GM18907 (cell line): Measurements from ENCODE around the gene CFAP61.
"Not testable (repeated sequence)": the region's sequence is repeated elsewhere in the genome, so short reads cannot be mapped to it uniquely, and the experiment has no call there.

Experiments
- ATAC-seq: cut with Tn5 transposase; IDR thresholded peaks from one replicate; pipeline ENCODE4 v1.9.1; 2021; ENCODE audit warnings: mild to moderate bottlenecking, moderate library complexity; ENCODE audit not compliant: unreplicated experiment

CFAP61 gene, protein sequence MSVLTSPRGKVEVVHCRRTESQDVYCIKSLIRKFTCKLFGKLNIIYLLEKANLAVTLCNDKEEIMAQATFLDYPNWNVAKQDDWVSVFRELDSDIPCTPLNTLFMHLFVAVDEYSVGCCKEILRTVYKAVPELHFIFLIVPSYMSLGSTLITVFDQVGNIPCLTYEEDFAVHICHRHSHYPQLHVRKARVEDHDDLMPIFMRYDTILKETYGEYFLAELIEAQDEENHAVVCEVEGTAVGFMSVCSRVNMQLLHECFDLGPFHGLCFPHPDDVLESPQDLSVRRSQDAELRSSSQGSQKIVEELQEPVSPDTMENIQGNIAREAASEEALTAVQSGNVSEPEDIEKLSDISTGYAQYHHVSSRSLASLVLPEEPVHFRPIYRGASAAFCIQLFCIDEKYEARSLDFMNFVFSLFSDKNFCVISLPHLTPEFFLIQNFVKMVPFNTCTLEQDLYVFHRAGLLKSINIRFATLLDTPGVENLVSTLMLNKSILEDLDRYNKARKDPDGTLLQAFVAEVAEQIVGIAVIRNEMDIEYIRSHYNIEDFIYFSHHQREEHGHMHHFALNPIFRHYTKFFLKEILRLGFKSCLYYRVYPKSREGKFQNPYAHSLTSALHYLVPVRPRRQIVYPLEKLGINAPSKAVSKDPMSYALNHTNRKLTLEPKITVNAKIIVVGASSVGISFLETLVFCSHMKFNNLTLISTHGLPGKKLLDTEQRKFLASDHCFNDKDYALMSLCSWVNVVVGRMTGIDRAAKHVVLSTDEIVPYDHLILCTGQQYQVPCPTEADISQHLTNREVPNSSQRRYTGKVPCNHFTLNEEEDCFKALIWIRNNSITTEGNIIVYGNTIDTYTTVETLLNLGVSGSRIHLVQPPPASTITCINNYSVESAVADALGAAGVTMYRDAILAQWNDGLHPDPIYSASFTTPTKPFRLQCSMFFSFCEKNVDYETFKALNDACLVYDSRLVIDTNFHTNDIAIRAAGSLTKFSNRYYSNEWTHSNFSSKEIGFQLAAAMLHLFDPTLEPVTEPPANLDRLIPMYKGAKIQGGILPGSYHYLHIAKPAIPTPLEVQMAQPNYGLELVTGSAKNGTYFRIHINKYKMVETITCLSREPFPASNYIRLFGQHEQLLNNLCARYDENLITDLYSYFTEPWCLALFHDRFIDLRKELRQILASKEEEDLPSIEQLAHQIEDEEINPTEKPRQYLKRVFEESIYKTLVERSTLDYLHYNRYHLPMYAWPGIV

DNA sequence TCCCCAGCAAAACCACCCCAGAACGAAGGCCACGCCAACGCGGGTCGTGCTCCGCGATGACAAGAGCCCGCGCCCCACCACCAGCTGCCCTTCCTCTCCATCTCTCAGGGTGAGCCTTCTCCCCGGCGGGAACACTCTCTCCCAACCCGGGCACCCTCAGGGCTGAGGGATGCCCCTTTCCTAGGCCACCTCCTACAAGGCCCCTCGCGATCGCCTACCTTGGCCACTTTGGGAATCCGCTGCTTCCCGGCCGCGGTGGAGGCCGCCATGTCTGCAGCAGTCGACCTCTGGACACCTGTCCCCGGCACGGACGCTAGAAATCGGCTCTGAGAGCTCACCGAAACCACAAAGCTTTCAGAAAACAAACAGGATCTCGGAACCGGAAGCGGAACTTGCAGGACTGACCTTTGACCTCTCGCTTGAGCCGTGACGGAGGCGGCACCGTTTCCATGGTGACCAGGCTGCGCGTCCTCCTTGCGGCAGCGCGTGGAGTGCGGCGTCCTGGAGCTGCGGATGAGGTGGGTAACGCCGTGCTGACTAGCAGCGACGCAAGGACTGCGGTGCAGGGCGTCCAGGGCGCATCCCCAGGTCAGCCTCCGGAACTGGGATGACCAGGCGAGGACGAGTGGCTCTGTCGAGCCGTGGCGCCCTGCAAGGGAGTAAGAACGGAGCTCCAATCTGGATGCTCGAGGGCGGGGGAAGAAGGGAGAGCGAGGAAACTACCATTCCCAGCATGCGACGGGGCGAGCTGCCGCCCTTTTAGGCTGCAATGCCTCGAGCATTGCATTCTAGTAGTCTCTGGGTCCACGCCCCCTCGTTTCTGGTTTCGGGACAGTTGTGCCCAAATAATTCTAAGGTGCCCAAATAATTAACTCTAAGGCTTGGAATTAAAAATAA lies at the start of gene CFAP61, which contains the start of gene CRNKL1:
TSS of gene CFAP61 (plus strand) at position 459 of the 897 bp plus-strand sequence. CDS start 4,122 bp downstream, outside the sequence.
TSS of gene CRNKL1 (minus strand) at position 393 of the 897 bp plus-strand sequence. CDS start at position 269, 124 bp downstream.
- peak; percentile 95 for ATAC-seq

DNA sequence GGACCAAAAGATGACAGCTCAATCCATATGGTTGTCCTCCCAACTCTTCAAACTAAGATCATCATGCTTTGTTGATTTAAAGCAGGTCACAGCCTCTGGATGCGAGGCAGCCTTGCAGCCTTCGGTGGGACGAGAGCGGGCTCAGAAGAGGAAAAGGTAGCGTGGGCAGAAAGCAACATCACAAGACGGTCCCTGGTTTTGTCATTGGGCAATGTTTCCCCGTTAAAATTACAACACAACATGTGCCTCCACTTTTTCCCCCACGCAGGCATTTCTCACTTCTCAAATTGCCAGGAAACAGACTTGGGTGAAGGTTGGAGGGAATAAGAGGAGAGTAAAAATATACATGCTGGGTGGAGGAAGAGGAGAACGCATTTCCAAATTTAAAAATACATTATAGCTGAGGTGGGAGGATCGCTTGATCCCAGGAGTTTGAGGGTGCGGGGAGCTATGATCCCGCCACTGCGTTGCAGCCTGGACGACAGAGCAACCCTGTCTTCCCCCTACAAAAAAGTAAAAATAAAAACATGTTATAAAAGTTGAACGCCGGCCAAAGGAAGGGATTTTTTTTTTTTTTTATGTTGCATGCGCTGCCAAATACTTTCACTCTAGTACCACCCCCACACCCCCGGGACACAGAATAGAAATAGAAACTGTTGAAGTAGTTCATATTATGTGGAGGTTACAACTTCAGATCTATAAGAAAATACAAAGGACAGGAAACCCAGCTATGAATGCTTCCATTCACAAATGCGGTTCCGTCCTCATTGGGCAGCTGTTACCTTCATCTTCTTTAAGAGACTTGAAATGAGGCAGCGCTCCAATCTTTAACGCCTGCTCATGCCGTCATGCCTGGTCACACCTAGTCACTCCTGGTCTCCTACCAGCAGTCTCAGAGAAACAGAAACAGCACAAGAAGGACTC lies 49.0 kb upstream of the CFAP61 start:
- peak; percentile 65 for ATAC-seq

DNA sequence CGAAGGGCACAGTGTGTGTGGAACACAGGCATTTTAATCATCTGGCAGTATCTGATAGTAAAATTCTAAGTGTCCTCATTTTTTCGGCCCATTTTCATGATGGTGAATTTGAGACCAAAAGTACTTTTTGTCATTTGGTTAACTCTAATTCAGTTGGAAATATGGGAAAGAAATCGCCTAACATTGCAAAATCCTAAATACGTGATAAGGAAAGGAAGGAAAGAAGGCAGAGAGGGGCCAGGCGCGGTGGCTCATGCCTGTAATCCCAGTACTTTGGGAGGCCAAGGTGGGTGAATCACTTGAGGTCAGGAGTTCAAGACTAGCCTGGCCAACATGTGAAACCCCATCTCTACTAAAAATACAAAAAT lies 48.4 kb upstream of the CFAP61 start:
- not testable (repeated sequence) for ATAC-seq

DNA sequence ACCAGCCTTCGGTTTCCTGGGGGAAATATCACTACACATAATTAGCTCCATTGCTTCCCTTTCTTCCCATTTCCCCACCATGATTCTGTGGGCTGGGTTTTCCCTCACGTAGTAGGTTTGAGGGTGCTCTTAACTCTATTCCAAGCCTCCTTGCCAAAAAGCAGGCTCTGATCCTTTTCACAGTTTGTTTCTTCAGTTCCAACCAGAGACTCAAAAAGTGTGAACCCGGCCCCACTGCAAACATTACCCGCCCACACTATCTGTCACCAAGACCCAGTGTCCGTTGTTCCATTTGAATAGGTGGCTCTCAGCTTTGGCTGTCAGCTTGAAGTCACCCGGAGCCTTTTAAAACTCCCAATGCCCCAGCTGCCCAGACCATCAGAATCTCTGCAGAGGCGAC lies 47.0 kb upstream of the CFAP61 start:
- no peak for ATAC-seq

DNA sequence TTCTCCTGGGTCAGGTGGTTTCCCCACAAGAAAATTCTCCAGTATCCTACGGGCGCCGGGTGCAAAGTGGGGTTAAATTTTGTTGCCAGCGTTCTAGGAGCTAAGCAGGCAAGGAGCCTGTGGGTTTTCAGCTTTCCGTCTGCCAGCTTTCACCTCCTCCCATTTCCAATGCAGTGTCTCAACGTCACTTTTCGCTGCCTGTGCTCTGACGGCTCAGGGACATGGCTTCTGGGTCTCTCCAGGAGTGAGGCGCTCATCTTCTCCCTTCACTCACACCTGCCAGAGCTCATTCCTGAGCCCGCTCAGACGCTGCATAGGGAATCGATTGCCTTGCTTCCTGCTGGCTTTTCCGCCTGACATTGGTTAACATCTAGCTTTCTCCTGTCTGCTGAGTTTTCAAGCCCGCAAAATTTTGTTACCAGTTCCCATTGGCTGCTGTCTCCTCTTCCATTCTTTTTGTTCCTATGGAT lies 42.5 kb upstream of the CFAP61 start:
- ATAC-seq, result no peak

DNA sequence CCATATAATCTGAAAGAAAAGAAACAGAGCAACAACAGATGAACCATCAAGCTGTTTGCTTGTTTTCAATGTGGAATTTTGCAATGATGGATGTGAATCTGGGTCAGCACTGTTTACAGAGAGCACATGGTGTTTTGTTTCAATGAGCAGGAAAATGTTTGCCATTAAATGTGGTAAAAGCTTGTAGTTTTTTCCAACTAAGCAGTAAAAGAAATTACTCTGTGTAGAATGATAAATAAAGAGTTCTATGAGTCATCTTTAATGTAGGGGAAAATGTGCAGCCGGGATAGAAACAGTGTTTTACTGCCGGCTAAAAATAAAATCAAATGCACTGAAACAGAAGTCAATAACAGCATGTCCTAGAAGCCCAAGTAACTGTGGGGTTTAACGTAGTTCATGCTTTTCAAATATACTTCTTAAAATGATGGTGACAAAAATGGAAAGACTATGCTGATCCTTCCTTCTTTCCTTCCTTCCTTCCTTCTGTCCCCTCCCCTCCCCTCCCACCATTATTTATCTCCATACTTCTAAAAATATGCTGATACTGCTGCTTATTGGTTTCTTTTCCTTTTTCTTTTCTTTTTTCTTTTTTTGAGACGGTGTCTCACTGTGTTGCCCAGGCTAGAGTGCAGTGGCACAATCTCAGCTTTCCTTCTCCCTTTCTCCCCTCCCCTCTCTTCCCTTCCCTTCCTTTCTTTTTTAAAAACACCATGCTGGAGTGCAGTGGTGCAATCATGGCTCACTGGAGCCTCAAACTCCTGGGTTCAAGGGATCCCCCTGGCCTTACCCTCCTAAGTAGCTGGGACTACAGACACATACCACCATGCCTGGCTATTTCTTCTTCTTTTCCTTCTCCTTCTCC lies 41.5 kb upstream of the CFAP61 start:
- ATAC-seq, result no peak

DNA sequence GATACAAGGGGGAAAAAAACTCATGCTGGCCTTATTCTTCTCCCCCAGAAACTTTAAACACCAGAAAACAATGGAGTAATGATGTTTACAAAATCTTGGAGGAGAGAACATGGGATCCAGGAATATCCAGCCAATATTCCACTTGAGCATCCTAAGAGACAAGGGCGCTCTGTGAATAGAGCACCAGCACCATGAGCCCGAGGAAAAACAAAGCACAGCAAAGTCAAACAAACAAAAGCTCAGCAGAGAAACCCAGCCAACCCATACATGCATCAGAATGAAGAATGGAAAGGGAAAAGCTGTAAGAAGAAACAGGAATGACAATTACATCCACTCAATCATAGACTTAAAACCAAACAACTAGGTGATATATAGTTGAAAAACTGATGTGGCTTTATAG lies 39.8 kb upstream of the CFAP61 start:
- no peak for ATAC-seq

DNA sequence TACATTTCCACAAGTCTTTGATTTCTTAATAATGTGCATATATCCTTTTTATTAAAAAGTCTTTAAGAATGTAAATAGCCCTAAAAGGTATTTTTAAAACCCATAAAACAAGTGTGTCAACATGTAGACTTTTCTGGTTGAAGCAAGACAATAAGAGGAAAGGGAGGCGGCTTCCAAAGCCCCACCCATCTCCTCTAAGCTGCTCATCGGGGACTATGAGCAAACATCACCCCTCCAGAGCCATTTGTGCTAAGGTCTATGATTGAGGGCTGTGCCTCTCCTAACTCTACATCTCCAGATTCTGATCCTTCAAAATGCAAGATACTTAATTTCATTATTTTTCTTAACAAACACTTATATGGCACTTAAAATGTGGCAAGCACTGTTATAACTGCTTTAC lies 37.7 kb upstream of the CFAP61 start:
- no peak for ATAC-seq

DNA sequence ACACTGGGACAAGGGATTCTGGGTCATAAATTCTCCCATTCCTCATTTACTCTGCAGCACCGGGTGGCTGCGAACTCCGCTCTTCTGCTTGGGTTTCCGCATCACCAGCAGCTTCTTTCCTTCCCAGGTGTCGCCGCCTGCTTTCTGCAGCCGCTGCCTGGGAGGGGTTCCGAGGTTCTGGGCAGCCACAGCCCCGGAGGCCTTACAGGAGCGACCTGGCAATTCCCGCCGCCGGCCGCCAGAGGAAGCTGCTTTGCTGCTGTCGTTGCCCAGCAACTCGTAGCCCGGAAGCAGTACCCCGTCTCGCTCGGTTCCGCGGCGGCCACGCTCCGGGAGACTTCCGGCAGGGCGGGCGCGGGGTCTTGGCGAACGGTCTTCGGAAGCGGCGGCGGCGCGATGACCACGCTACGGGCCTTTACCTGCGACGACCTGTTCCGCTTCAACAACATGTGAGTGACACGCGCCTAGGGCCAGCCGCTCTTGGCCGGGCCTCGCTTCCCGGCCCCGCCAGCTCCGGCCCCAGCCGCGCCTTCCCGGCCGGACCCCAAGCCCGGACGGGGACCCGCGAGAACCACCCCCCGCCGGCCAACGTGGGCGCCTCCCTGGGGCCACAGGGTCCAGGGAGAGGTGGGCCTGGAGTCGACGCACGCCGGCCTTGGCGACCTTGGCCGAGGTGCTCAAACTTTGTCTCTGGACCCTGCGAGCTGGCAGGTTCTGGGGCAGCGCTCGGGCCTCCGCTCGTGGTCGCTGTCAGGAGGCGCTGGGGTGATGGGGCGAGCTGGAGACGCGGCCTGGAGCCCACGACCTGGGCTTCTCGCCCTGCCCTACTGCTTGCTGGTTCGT lies 35.1 kb upstream of the CFAP61 start, which contains the start of gene NAA20:
TSS of gene NAA20 (plus strand) at position 362 of the 843 bp plus-strand sequence. CDS start at position 397, 35 bp downstream.
- peak; percentile 99 for ATAC-seq

DNA sequence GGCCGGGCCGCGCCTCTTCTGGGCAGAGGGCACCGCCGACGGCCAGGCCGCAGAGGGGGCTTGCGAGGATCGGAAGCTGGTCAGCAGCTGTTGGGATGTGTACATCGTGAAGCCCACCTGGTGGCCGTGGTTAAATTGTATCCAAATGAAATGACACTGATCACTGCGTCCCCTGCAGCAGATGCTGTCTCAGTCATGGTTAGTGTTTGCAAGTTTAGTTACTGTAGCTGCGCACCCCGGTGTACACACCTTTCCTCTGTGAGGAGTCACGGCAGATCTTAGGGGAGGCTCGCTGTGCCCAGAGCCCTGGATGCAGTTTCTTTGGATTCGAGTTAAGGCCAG lies 34.5 kb upstream of the CFAP61 start:
- no peak for ATAC-seq

DNA sequence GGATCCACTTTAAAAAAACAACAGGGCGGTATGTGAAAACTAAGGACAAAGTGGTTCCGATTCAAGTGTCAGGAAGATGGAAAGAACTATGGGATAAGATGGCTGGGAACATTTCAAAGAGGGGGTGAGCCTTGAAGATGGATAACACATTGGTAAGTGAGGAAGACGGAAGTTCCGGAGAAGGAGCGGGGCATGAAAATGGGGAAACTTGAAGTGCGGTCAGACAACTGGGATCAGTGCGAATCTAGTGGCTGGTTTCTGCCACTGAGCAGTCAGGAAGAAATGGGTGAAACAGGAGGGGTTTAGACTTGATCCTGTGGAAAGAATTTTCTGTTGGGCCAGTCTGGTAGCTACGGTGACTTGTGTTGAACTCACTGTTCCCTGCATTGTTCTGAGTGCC lies 34.0 kb upstream of the CFAP61 start:
- no peak for ATAC-seq

DNA sequence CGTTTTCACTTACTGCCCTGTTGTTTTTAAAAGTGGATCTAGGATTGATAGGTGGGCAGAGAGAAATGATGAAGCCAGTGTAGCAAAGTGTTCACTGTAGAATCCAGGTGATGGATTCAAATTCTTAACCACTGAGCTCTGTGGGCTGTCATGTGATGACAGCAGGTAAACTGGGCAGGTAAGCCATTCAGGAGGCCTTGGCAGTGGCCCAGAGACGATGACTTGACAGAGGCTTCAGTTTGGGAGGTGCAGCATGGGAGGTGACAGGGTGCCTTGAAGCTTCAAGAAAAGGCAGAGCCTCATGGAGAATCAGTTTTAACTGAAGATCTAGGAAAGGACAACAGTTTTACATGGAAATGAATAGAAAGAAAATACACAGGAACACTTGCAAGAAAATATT lies 33.2 kb upstream of the CFAP61 start:
- no peak for ATAC-seq

DNA sequence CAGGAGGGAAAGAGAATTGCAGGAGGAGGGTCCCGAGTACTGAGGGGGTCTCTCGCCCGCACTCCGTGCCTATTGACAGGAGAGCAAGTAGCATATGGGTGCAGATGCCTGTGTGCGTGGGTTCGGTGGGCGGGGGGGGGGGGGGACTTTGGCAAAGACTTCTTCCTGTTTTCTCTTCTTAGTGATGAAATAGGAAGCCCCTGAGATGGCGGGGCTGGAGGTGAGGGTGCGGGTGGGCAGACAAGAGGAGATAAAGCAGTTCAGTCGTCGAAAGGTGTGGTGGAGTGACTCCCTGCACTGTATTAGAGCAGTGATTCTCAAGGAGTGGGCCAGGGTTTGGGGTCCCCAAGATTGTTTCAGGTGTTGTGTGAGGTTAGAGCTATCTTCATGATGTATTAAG lies 31.4 kb upstream of the CFAP61 start:
- ATAC-seq, result no peak

DNA sequence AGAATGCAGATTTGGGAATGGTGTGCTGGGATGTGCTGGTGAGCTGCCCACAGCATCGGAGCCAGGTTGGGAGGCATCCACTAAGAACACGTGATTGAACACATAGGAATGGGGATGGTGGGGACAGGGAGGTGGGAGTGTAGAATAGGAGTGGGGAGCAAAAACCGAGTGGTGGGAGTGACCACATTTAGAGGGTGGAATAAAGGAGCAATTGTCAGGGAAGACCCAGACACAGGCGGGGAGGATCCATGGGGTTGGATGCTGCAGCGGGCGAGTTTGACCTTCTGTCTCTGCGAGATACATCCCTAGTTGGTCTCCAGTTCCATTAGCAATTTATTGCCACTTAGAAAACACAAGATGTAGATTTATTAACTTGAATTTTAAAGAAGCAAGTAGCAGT lies 30.5 kb upstream of the CFAP61 start:
- no peak for ATAC-seq

DNA sequence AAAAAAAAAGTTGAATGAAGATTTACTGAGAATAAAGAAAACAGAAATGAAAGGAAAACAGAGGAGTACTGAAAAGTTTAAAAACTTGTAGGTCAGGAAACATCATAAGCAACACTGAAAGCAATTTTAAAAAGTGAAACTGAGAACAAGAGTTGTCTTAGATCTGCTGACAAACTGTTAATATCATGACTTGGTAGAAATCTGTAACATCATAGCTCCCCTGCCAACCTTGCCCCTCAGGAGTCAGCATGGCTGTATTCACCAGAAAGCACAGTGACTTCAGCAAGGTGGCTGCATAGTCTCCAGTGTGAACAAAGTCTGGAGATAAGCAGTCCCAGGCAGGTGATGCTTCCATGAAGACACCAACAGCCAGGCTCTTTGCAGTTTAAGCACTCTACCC lies 29.8 kb upstream of the CFAP61 start:
- ATAC-seq, result peak; percentile 70

DNA sequence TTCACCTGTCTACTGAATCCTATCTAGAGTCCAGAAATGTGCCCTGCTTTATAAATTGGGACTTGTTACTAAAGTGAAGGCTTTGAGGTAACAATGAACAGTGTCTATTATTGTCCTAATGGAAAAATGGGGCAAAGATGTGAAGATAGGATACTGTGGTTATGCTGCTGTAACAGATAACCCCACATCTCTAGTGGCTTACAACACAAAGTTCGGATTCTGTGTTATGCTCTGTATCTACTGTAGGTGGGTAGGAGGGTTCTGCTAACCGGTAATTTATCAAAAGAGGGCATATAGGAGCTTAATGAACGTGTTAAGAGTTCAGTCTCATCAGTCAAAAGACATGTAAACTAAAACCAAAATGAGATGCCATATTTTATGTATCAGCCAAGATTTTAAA lies 28.9 kb upstream of the CFAP61 start:
- no peak for ATAC-seq

DNA sequence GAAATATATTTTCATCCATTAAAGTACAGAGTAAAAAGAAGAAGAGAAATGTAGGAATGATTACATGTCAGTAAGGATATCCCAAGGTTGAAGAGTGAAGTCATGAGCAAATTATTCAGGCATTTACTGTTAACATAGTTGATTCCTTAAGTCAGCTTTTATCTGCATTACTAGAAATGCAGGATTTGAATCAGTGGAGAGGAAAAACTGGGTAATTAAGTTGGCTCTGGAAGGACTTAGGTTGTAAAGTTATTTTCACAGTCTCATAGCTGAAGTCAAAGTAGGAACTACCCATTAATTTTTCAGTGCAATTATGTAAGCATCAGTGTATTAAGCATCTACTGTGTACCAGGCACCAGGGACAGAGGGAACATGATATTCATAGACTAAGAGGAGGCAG lies 27.4 kb upstream of the CFAP61 start:
- no peak for ATAC-seq
